PC-3 (cell line): ENCODE data around the gene HDAC9. TPM values are rescaled to one million over a fixed set of nuclear protein-coding genes. Genes with fewer than 3 reads are reported as not detected.

Experiments
- ATAC-seq: fragments of 200-7000 bp; cut with Tn5 transposase; 2 replicates; pipeline ENCODE4 v1.9.1; 2020; ENCODE audit warnings: mild to moderate bottlenecking, moderate library complexity
- Bru-seq: library from RNA; stranded (reverse); fragments of 400-500 nt; gene quantifications from one replicate; lab custom pipeline; 2021; lab: Mats Ljungman, UMichigan
- BruChase-seq, 2 experiments: library from RNA; stranded (reverse); fragments of 400-500 nt; gene quantifications; one replicate each; lab custom pipeline; 2021; lab: Mats Ljungman, UMichigan
- BruUV-seq: library from RNA; stranded (reverse); fragments of 400-500 nt; replicated peaks from 2 replicates; lab custom pipeline; 2021; lab: Mats Ljungman, UMichigan
- CTCF ChIA-PET: fragments of 300-600 bp; sonication (Branson Sonifier 250); formaldehyde crosslinking; loops from one replicate; lab custom pipeline; 2022; ENCODE audit warnings: antibody characterized with exemption; lab: Charles Lee
- POLR2A ChIA-PET: fragments of 300-600 bp; sonication (Branson Sonifier 250); formaldehyde crosslinking; loops from one replicate; lab custom pipeline; 2022; ENCODE audit warnings: antibody characterized with exemption; ENCODE audit not compliant: unreplicated experiment; lab: Charles Lee
- DNase-seq: peaks from one replicate; pipeline ENCODE4 v3.0.0-alpha.2; 2015
- H2AFZ ChIP-seq: fragments of 300-600 bp; sonication (generic); 2 replicates; pipeline ENCODE4 v1.6.0; 2016; ENCODE audit warnings: antibody characterized with exemption, low read length
- H3F3A ChIP-seq: fragments of 300-600 bp; sonication (generic); one replicate; pipeline ENCODE4 v1.6.0; 2017; ENCODE audit warnings: antibody characterized with exemption, low read length, control low read depth, mild to moderate bottlenecking; ENCODE audit not compliant: unreplicated experiment
- H3K27ac ChIP-seq: fragments of 300-600 bp; sonication (generic); 2 replicates; pipeline ENCODE4 v1.5.1; 2016; ENCODE audit warnings: mild to moderate bottlenecking, low read length
- H3K27me3 ChIP-seq: fragments of 300-600 bp; sonication (generic); 2 replicates; pipeline ENCODE4 v1.6.1; 2016; ENCODE audit warnings: low read length, mixed read lengths
- H3K36me3 ChIP-seq: fragments of 300-600 bp; sonication (generic); 2 replicates; pipeline ENCODE4 v1.6.1; 2016; ENCODE audit warnings: low read depth, mixed run types, low read length, mixed read lengths
- H3K4me1 ChIP-seq: fragments of 300-600 bp; sonication (generic); 2 replicates; pipeline ENCODE4 v1.5.1; 2016; ENCODE audit warnings: low read length; ENCODE audit not compliant: insufficient read depth
- H3K4me2 ChIP-seq: fragments of 300-600 bp; sonication (generic); 2 replicates; pipeline ENCODE4 v1.6.0; 2016; ENCODE audit warnings: low read length
- H3K4me3 ChIP-seq: fragments of 300-600 bp; sonication (generic); 2 replicates; pipeline ENCODE4 v1.5.1; 2016; ENCODE audit warnings: mild to moderate bottlenecking, low read length, mixed read lengths
- H3K79me2 ChIP-seq: fragments of 300-600 bp; sonication (generic); 2 replicates; pipeline ENCODE4 v1.6.1; 2017; ENCODE audit warnings: low read length, mixed read lengths
- H3K9ac ChIP-seq: fragments of 300-600 bp; sonication (generic); 2 replicates; pipeline ENCODE4 v1.6.0; 2016; ENCODE audit warnings: mild to moderate bottlenecking, low read length
- H3K9me2 ChIP-seq: fragments of 300-600 bp; sonication (generic); replicated peaks from 2 replicates; pipeline ENCODE4 v1.6.1; 2016; ENCODE audit warnings: mixed run types, low read length, mixed read lengths
- H3K9me3 ChIP-seq: fragments of 300-600 bp; sonication (generic); 2 replicates; pipeline ENCODE4 v1.6.1; 2016; ENCODE audit warnings: low read length, mixed read lengths
- H4K20me1 ChIP-seq: fragments of 300-600 bp; sonication (generic); 2 replicates; pipeline ENCODE4 v1.6.1; 2016; ENCODE audit warnings: low read length, mixed read lengths
- CTCF ChIP-seq: fragments of 300-600 bp; sonication (generic); conservative IDR thresholded peaks from 2 replicates; pipeline ENCODE4 v1.5.1; 2017; ENCODE audit warnings: antibody characterized with exemption, low read depth, mild to moderate bottlenecking, low read length
- EZH2 ChIP-seq: fragments of 300-600 bp; sonication (generic); IDR thresholded peaks from one replicate; pipeline ENCODE4 v1.6.1; 2017; ENCODE audit warnings: antibody characterized with exemption, mild to moderate bottlenecking, low read length; ENCODE audit not compliant: unreplicated experiment
- EZH2phosphoT487 ChIP-seq: fragments of 300-600 bp; sonication (generic); IDR thresholded peaks from 2 replicates; pipeline ENCODE4 v1.6.1; 2018; ENCODE audit warnings: mild to moderate bottlenecking, antibody characterized with exemption, low read length, borderline replicate concordance
- intact Hi-C: fragments of 100-400 bp; cut with micrococcal nuclease; formaldehyde crosslinking; loops from 2 replicates; pipeline ENCODE4 v1.9.0; 2023
- long read RNA-seq: library from polyadenylated mRNA; unstranded; transcript quantifications from one replicate; pipeline ENCODE4 v2.0.0, GENCODE V29; 2021; ENCODE audit not compliant: unreplicated experiment
- total RNA-seq: library from RNA; depleted of rRNA; stranded (reverse); fragments of >200 nt; gene quantifications from 2 replicates; pipeline ENCODE4 v1.2.3, GENCODE V29; 2014; rRNA removed

Gene HDAC9
- total RNA-seq (6.8 and 7.8 TPM in 2 replicates), Bru-seq, nascent RNA (percentile 73 among the genes with signal in this experiment), BruChase-seq, experiment 1, labeled RNA remaining after a 6-hour chase (percentile 59 among the genes with signal in this experiment), BruChase-seq, experiment 2, labeled RNA remaining after a 2-hour chase (percentile 79 among the genes with signal in this experiment)
- long read RNA-seq, full-length matches to known transcripts, result 5 of 59 reads
- long read RNA-seq, partial matches to known transcripts, result 27 of 59 reads
- long read RNA-seq, other reads (novel, unspliced or antisense), result 27 of 59 reads

DNA sequence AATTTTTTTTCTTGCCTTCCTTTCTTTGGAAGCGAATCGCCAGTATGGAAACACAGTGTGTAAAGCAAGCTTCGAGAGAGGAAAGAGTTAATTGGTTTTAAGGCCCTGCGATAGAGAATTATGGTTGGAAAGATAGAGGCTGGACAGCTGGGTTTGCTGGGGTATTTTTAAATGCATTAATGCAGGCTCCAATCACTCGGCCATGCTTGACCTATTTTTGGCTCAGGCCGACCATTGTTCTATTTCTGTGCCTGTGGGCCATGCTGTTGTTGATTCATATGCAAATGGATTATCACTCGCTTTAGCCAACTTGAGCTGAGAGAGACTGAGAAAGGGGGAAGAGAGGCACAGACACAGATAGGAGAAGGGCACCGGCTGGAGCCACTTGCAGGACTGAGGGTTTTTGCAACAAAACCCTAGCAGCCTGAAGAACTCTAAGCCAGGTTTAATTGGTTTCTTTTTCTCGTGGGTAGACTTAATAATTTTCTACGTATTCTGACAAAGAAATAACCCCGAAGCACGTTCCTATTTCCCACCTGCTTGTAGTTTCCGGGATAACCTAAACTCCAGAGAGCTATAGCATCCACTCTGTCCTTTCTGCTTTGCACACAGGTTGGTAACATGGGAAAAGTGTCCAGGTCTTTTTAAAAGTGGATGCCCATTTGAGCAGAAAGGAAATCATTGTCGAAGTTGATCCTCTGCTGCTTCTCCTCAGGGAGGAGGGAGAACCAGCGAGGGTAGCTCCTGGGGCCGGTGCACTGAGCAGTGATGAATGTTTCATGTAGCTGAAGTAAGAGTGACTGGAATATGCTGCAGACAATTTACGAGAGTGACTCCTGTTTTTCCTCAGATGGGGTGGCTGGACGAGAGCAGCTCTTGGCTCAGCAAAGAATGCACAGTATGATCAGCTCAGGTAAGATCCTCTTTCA lies at the start of gene HDAC9:
HDAC9 (plus strand) TSS at position 338 of the 929 bp plus-strand sequence; CDS start at position 892, 554 bp downstream.
- CTCF ChIA-PET, result no interaction called here
- no peaks in the 10 kb centered on the region for H4K20me1 ChIP-seq
- no peaks in the 10 kb centered on the region for H3K36me3 ChIP-seq
- H3K9me3 ChIP-seq, result no peaks in the 10 kb centered on the region
- ATAC-seq (peak; percentile 55; the same call in 1 of the 2 replicates), DNase-seq (no peak)
- H3K27ac ChIP-seq, result no peak within 1 kb of the TSS
- no peaks in the 10 kb centered on the region for H3K79me2 ChIP-seq
- intact Hi-C loops, result no loop called here
- H3K4me1 ChIP-seq, result peaks cover 6% of the 10 kb centered on the region
- no peak within 1 kb of the TSS for H3K9ac ChIP-seq
- TF ChIP-seq EZH2 (no peak), CTCF (no peak)
- no peak within 1 kb of the TSS for H3K4me3 ChIP-seq
- no peaks in the 10 kb centered on the region for H3K9me2 ChIP-seq
- no TSS peak for BruUV-seq
- POLR2A ChIA-PET, result no interaction called here
- H3K27me3 ChIP-seq, result no peaks in the 10 kb centered on the region
- no peaks in the 10 kb centered on the region for H3F3A ChIP-seq
- peak within 1 kb of the TSS; percentile 18; the same call in 1 of the 2 replicates for H2AFZ ChIP-seq
- no peak within 1 kb of the TSS for H3K4me2 ChIP-seq

DNA sequence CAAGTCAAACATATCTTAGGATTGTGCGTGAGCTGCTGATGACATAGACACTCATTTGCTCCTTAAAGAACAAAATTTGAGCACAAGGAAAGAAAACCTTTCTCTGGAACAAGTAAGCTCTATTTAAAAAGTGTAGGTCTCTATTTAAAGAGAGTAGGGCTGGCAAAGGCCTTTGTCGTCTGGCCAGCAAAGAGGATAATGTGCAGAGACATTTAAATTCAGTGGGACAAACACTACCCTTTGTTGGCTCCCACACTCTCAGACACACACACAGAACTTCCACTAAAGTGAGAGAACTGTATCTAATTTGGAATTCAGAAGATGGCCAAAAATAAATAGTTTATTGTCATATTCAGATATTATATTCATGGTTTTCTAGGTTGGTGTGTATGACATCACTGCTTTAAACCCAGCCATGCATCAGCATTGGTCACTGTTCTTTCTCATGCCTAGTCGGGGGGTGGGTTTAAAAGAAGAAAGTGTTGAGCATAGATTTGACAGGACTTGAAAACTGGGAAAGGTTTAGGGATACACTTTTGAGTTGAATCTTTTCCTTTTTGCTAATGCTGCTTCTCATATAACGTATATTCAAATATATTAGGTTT lies 49.5 kb upstream of the HDAC9 start:
- H3K9me3 ChIP-seq, result no peaks in the 10 kb centered on the region
- H3K27me3 ChIP-seq, result no peaks in the 10 kb centered on the region
- no peaks in the 10 kb centered on the region for H3F3A ChIP-seq
- DNase-seq (no peak), ATAC-seq (no peak)
- no peak overlapping the region for H3K9ac ChIP-seq
- ChIA-PET POLR2A (no interaction called here), CTCF (no interaction called here)
- H3K4me3 ChIP-seq, result no peak overlapping the region
- H2AFZ ChIP-seq, result no peak overlapping the region
- intact Hi-C loops, result no loop called here
- H3K9me2 ChIP-seq, result no peaks in the 10 kb centered on the region
- TF ChIP-seq EZH2, result no peak
- no peak for TF ChIP-seq EZH2phosphoT487
- no peak for TF ChIP-seq CTCF
- H3K4me1 ChIP-seq, result no peaks in the 10 kb centered on the region
- H4K20me1 ChIP-seq, result no peaks in the 10 kb centered on the region
- H3K36me3 ChIP-seq, result no peaks in the 10 kb centered on the region
- H3K27ac ChIP-seq, result no peak overlapping the region
- no peak overlapping the region for H3K4me2 ChIP-seq
- H3K79me2 ChIP-seq, result no peaks in the 10 kb centered on the region
- no TSS peak for BruUV-seq
